Melanocyte of skin (primary cell): ENCODE data around the gene PCP2. TPM values are rescaled to one million over a fixed set of nuclear protein-coding genes. Genes with fewer than 3 reads are reported as not detected.

Experiments used
- small RNA-seq, 2 donors: library from RNA; depleted of rRNA; stranded (forward); fragments of <200 nt; gene quantifications; one replicate each; pipeline ENCODE3, GENCODE V24; 2012
- total RNA-seq, 2 donors: library from RNA; depleted of rRNA; stranded (reverse); fragments of >200 nt; gene quantifications; 2 replicates each; pipeline ENCODE4 v1.2.3, GENCODE V29; 2012

PCP2 gene
- total RNA-seq, result not detected

DNA sequence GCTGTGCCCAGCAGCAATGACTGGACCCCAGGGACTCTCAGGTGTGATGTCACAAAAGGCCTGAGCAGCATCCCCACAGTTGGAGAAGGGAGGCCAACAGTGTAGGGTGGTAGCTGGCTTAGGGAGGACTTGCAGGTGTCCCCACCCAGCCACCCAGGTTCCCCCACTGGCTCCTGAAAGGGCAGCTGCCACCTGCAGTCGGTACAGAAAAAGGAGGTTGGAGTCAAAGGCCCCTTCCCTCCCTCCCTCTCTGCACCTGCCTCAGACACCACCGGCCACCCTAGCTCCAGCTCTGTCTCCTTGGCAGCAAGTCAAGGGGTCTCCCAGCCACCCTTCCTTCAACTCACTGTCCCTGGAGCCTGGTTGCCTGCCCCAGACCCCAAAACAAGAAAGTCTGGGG is at the start of gene PCP2:
Gene PCP2, minus strand, starts transcription at position 22 of the 400 bp plus-strand sequence. CDS start 262 bp downstream, outside the sequence.

DNA sequence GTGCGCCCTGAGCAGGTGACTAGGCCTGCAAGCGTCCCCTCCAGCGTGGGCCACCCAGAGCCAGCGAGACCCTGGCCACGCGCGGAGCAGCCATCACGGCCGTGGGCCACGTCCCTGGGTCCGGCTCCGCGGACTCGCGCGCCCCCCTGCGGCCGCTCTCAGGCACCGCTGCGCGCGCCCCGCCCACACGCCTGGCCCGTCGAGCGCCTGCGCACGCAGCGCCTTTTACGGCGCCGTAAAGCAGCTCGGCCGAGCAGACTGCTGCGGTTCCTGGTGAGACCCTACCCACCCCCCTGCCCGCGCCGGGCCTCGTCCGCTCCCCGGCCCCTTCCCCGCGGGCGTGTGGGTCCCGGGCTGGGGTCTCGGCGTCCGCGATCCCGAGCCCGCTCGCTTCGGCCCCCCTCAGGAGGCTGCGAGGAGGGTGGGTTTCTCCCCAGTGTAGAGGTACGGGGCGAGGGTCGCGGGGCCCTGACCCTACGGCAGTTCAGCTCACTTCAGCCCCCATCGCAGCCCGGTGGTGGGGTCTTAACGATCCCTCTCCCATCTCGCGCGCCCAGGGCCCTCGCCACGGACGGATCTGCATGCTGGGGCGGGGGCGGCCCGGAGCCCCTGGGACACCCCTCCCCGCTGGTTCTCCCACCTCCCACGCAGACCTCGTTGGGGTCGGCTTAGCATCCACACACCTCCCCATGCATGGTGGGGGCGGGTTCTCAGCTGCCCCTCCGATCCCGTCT is 47.3 kb upstream of the PCP2 start, which contains the start of gene TRAPPC5:
Gene TRAPPC5, plus strand, starts transcription at position 228 of the 734 bp plus-strand sequence. CDS start 1,421 bp downstream, outside the sequence.

DNA sequence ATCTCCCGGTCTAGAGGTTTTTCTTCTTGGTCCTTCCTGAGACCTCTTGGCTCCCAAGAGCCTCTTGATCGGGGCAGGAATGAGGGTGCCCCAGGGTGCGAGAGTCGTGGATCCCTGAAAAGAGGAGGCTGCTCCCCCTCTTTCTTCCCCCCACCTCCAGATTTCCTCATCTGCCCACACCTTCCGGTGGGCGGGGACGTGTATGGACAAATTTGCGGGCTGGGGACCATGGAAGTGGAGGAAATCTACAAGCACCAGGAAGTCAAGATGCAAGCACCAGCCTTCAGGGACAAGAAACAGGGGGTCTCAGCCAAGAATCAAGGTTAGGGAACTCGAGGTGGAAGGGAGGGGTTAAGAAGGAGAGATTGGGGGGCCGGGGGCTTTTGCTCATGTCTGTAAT is 43.3 kb upstream of the PCP2 start, which contains the start of gene MCEMP1:
Gene MCEMP1, plus strand, starts transcription at position 237 of the 400 bp plus-strand sequence. Its CDS starts 31 bp downstream, at position 268.

DNA sequence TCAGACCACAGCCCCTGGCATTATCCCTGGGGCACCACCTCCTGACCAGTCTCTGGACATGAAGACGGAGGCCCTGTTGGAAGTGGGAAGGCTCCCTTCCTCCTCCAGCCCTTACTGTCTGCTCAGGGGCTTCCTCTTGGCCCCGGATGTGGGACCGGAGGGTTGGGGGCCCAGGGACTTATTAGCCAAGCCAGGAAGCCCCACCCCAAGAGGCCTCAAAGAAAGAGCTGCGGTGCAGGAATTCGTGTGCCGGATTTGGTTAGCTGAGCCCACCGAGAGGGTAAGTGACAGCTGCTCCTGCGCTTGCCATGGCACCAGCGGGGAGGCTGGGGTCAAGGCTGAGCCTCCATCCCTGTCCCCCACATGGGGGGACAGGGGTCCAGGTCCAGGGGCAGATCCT is 35.3 kb upstream of the PCP2 start, which contains the start of gene RETN:
Gene RETN, plus strand, starts transcription at position 208 of the 400 bp plus-strand sequence. CDS start 278 bp downstream, outside the sequence.

DNA sequence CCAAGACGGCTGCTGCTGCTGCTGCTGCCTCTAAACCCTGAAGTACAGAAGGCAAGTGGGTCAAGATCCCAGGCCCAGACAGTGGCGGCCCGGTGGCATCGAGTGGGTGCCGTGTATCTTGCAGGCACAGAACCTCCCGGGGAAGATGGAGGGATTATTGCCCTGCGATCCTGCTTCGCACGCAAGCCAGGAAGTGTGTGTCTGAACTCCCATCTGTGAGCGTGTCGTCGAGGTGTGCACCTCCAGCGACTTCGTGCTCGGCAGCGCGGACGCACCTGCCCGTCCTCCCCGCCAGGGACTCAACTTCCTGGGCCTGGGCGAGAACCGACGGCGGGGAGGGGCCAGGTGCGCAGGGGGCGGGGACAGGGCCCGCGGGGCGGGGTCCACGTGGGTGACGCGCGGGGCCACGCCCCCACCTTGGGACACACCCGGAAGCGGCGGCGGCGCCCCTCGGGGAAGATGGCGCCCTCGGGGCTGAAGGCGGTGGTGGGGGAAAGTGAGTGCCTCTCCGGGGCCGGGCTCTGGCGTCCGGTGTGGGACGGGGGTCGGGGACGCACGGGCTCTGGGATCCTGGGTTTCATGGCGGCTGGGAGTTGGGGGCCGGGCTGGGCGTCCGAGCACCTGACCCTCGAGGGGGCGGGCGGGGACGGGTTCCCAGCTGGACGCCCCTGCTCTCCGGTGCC is 3.3 kb upstream of the PCP2 start, which contains the start of gene STXBP2:
Gene STXBP2, plus strand, starts transcription at position 420 of the 683 bp plus-strand sequence. Its CDS starts 40 bp downstream, at position 460.

DNA sequence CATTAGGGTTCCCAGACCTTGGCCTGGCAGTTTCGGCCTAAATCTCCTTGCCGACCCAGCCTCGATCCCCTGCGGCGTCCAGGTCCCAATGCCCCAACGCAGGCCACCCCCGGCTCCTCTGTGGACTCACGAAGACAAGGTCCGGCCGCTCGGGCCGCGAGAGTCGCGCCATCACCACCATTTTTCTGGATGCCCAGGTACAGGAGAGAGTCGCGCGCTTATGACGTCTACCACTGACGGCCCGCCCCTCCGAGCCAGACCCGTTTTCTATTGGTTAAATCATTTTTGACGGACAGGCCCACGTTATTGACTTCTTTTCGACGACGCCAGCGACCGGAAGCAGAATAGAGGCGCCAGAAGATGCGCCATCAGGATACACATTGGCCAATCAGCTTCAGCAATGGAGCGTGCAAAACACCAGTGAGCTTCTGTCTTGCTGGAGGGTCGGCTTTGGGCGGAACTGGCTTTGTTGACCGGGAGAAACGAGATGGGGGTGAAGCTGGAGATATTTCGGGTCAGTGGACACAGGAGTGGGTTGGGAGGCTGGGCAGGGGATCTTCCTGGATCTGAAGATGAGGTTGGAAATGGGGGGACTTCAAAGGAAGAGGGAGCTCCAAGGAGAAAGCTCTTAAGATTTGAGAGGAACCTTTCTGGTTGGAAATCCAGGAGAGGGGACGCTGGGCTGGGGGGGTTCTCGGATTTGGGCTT is 4.0 kb downstream of the PCP2 start, which contains the start of the genes PET100 and XAB2:
Gene PET100, plus strand, starts transcription at position 447 of the 708 bp plus-strand sequence. Its CDS starts 41 bp downstream, at position 488.
Gene XAB2, minus strand, starts transcription at position 199 of the 708 bp plus-strand sequence. Its CDS starts 18 bp downstream, at position 181.

DNA sequence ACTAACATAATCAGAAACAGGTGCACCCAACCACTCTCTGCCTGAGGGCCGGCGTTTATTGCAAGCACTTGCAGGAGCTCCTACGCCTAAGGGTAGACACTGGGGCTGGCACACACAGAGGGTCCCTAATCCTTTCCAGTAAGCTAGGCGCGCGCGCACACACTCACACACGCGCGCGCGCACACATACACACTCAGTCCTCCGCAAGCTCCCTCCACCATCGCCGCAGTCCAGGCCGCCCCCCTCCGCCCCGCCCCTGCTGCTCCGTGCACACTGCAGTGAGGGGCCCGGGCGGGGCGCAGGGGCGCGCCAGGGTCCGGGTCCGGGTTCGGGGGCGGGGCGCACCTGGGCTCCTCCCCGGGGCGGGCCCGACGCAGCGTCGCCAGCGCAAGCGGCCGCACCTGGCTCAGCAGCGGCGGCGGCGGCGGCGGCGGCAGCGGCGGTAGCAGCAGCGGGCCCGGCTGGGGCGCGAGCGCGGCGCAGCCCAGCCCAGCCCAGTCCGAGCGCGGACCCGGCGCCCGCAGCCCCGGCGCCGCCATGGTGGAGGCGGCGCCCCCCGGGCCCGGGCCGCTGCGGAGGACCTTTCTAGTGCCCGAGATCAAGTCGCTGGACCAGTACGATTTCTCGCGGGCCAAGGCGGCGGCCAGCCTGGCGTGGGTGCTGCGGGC is 37.9 kb downstream of the PCP2 start, which contains the start of gene CAMSAP3:
Gene CAMSAP3, plus strand, starts transcription at position 398 of the 668 bp plus-strand sequence. Its CDS starts 140 bp downstream, at position 538.

Small RNA genes lying within 50 kb of the gene (small RNA-seq; reads per million reads assigned to genes)
- 0 reads per million in 2 donors for gene MIR6792

Other genes with a start within 250 kb of the PCP2 start
- gene PEX11G, start 144.7 kb downstream of the PCP2 start, total RNA-seq, result 1 to 10 TPM; 2.7 to 4.5 TPM
- gene ZNF358, start 117.6 kb downstream of the PCP2 start, total RNA-seq, result 10 to 100 TPM; 15.7 to 22.0 TPM
- gene MCOLN1, start 111.1 kb downstream of the PCP2 start, total RNA-seq, result 10 to 100 TPM; 16.0 to 23.7 TPM
- 10 to 100 TPM; 82.6 to 88.2 TPM for gene PNPLA6, start 98.0 kb downstream of the PCP2 start, total RNA-seq
- under 1 TPM in 1 of 2 donors, not detected in 1; under 0.01 TPM for gene CAMSAP3, start 37.9 kb downstream of the PCP2 start, total RNA-seq
- 10 to 100 TPM; 36.5 to 46.6 TPM for gene XAB2, start 4.2 kb downstream of the PCP2 start, total RNA-seq
- gene PET100, start 3.9 kb downstream of the PCP2 start, total RNA-seq, result 10 to 100 TPM in 1 of 2 donors, 1 to 10 TPM in 1; 9.3 to 11.7 TPM
- gene STXBP2, start 3.4 kb upstream of the PCP2 start, total RNA-seq, result 10 to 100 TPM in 1 of 2 donors, 1 to 10 TPM in 1; 9.6 to 37.3 TPM
- gene RETN, start 35.3 kb upstream of the PCP2 start, total RNA-seq, result not detected
- gene MCEMP1, start 43.4 kb upstream of the PCP2 start, total RNA-seq, result not detected
- 10 to 100 TPM; 17.2 to 19.3 TPM for gene TRAPPC5, start 47.1 kb upstream of the PCP2 start, total RNA-seq
- not detected for gene FCER2, start 68.4 kb upstream of the PCP2 start, total RNA-seq
- gene CLEC4G, start 98.4 kb upstream of the PCP2 start, total RNA-seq, result not detected
- not detected for gene CD209, start 113.8 kb upstream of the PCP2 start, total RNA-seq
- gene CLEC4M, start 129.5 kb upstream of the PCP2 start, total RNA-seq, result not detected
- 10 to 100 TPM; 11.3 to 18.9 TPM for gene EVI5L, start 196.5 kb upstream of the PCP2 start, total RNA-seq
- not detected for gene PRR36, start 240.7 kb upstream of the PCP2 start, total RNA-seq